Left colon (tissue), 2 donors: ENCODE data around the gene KCNE4. TPM values are rescaled to one million over a fixed set of nuclear protein-coding genes. Genes with fewer than 3 reads are reported as not detected.

Experiments used
- ATAC-seq: fragments of 200-7000 bp; cut with Tn5 transposase; one replicate; pipeline ENCODE4 v1.9.1; 2020; ENCODE audit warnings: mild to moderate bottlenecking, moderate library complexity
- DNase-seq, 2 donors: peaks; one replicate each; pipeline ENCODE4 v3.0.0-alpha.2; 2020
- intact Hi-C, 2 donors: fragments of 100-400 bp; cut with DNase I in 1 of 2; cut with micrococcal nuclease in 1 of 2; formaldehyde crosslinking; loops; one replicate each; pipeline versions ENCODE4 v1.11.2 to v1.14.0; 2022; cut with DNase I, micrococcal nuclease
- total RNA-seq, 2 donors: library from RNA; stranded (reverse); fragmentation: NEBNext Ultra II Directional; extraction: Animal tissue kit (Norgen Biotek cat#: 25700); gene quantifications; one replicate each; pipeline ENCODE4 v1.2.1, GENCODE V29; 2021
- donor health status: DM: no; HTN: no; CAD: no.
- donor health status: DM: yes; HTN: yes; CAD: no.

The KCNE4 gene
- total RNA-seq, 2 donors from 2014 or later, result 0.76 to 0.89 TPM

DNA sequence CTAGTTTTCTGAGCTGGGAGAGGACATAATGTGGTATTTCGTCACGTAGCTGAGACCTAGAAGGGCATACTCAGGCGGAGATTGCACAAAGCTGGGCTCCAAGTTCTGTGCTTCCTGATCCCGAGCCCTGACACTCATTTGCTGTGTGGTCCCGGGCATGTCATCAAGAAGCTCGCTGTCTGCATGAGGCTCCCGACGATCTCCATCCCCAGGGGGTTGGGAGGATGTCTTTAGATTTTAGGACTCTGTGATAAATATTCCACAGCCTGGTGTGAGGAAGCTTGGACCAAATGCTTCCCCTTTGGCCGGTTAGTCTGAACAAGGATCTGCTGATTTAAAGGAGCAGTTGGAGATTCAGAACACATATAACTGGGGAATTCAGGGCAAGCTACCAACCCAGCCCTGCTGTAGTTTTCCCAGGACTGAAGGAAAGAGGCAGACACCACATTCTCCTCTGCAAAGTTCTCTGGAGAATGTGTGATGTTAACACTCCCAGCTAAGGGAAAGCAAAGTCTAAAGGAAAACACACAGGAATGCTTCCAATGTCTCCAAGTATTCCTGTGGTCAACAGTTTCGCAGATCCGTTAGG, 2.3 kb downstream of the KCNE4 start:
- ATAC-seq (no peak), DNase-seq (peak; percentile 20 to 49)
- intact Hi-C loops, result no loop called here

DNA sequence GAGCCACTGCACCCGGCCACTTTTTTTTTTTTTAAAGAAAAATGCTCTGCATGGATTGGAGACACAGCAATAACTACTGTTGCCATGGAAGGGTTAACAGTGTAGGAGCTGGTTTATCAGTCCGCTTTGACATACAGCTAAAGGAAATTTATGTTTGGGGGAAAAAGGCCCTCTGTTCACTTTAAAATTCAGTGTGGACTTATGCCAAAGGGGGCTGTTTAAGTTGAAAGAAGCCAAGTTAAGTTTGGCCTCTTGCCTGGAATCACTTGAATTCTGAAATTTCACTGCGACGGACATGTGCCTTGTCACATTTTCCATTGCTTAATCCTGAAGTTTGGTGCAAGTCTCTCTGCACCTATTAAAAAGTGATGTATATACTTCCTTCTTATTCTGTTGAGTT, 3.1 kb downstream of the KCNE4 start:
- no peak for ATAC-seq
- DNase-seq, result no peak
- intact Hi-C loops, result no loop called here

DNA sequence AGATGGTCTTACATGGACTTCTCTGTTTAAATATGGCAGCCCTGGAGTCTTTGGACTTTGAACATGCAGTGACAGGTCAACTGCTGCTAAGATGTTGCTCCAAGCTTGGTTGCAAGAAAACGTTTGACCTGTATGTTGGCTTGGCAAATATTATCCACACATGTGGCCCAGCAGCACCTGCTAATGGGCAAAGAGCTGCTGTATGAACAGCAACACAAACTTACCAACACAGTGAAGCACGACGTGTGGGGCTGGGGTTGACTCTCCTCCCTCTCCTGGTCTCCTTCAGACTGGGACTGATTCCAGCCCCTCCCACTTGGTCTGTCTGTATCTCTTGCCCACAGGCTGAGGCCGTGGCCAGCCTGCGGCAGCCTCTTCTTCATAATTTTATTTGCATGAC, 3.8 kb downstream of the KCNE4 start:
- ATAC-seq (no peak), DNase-seq (peak in 1 of 2 donors; percentile 17)
- intact Hi-C loops, result no loop called here

DNA sequence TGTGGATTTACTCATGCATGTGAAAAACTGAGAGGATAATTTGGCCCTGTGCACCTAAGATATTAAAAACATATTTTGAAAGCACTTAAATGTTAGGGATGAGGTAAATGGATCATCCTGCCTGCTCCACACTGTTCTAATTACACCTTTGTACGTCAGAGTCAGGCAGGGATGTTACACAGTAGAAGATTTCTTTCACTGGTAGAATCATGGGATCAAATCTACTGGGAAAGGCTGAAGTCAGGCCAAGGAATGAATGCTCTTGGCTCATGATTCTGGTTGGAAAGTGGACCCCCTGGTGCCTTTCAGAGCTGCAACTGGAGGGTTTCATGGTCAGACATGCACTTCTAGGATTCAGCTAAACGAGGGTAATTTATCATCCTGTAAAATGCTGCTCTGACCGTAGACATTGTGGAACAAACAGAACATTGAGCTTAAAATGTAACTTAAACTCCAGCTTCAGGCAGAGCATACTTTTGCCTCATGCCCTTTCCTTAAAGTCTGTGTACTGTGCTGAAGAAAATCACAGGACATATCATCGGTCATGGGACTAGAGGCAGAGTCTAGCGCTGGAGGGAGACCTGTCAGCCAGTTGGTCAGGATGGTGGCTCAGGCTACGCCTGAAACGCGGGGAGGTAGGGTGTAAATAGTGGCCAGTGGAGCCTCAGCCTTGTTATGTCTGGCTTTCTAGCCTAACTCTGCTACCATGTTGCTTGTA, 4.9 kb downstream of the KCNE4 start:
- no peak for DNase-seq
- no peak for ATAC-seq
- intact Hi-C loops, result no loop called here

DNA sequence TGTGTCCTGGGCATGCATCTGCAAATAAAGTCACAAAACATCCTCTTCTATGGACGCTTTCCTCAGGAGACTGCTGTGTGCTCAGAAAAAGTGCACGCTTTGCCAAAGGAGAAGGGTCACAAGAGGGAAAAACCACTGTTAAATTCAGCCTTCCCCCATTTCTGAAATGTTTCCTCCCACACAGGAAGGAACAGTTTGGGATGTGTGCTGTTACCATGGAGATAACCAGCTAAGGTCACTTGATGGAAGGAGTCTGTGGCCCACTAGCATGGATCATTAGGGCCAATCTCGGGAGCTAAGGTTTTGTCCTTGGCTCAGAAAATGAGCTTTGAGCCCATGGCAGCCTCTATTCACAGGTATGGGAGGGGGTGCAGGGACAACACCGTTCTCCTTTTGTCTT, 5.6 kb downstream of the KCNE4 start:
- DNase-seq, result no peak
- intact Hi-C loops, result no loop called here

DNA sequence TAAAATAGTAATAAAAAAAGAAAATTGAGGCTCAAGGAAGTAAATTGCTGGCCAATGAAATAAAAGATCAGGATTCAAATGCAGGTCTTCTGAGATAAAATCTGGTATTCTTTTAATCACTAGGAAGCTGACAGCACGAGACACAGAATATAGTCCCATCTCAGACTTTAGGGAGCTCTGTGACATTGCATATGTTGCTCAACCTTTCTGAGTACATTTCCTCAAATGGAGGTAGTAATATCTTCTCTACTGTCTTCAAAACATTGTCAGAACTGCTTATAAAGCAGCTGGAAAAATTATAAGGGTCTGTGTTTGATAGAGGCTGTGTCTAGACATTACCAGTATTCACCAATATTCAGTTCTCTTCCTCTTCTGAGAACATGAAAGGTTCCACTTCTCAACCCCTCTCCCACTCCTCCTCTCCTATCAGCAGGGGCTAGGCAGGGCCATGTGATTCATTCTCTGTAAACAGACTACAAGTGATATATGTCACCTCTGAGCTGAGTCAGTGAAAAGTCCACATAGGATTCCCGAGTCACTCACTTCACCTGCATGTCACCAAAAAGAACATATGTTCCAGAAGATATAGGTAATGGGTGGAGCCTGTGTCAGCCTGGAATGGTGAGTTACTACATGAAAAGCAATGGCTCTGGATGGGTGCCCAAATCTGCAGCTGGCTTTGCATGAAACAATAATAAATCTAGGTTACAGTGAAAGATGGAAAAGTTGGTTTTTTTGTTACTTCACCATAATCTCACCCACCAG, 7.1 kb downstream of the KCNE4 start:
- ATAC-seq (peak; percentile 92), DNase-seq (peak; percentile 68 to 71)
- intact Hi-C loops, result no loop called here

More for the DNA sequence above, 5.6 kb downstream of the KCNE4 start:
- ATAC-seq, result no peak

DNA sequence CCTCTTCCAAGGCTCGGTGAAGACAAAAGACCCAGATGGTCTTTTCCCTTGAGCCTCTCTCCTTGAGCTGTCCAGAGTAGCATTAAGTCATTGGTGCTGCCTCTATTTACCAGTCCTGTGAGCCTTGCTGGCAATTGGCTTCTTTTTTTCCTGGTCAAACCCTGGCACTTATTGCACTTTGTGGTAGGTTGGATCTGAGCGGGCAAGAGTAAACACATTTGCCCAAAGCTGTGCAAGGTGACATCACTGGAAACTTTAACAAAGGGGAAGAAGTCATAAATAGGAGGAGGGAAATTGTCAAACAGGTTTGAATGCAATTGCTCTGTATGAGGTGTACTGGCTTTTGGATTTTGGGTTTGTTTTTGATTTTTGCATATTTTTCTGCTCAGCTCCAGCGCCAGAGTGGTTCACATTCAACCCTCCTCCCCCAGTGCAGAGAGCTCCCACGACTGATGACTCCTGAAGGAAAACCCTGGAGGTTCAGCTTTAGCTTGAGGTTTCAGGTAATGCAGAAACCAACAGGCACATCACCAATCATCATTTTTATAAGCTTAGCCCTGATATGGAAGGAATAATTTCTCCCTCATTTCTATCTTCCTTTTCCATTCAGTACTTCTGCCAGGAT, 8.3 kb downstream of the KCNE4 start:
- peak; percentile 63 for ATAC-seq
- intact Hi-C loops, result no loop called here

DNA sequence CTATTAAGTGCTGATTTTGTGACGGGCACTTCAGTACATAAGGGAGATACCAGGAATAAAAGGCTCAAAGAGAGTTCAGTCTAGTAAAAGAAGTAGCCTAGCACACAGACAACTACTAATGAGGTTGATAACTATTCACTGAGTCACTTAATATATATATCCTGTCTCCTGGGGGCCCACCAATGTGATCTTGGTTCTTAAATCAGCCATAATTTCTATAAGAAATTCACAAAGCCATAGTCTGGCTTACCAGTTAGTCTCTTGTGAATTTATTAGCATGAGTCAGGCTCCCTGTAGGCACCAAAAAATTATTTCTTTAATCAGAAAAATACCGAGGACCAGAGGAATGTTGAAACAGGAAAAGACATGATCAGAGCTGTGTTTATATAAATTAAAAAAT, 10.4 kb downstream of the KCNE4 start:
- no peak for ATAC-seq
- no peak for DNase-seq
- intact Hi-C loops, result no loop called here

More for the DNA sequence above, 8.3 kb downstream of the KCNE4 start:
- DNase-seq, result no peak

DNA sequence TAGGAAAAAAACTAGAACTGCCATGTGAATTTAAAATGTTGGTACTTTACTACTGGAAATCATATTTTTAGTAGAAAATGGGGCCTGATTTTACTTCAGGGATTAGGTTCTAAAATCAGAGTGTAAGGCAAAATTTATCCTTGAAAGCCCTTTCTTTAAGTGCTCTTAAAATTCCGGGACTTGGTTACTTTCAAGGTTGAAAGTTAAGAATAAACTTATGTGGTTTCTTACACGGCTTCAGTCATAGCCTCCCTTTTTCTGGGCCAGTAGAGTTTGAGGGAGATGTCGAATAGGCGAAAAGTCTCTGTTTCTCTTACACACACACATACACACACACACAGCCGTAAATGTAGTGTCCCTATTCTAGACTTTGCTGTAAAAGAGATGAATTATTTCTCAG, 13.1 kb downstream of the KCNE4 start:
- no peak for DNase-seq
- intact Hi-C loops, result no loop called here
- ATAC-seq, result no peak

DNA sequence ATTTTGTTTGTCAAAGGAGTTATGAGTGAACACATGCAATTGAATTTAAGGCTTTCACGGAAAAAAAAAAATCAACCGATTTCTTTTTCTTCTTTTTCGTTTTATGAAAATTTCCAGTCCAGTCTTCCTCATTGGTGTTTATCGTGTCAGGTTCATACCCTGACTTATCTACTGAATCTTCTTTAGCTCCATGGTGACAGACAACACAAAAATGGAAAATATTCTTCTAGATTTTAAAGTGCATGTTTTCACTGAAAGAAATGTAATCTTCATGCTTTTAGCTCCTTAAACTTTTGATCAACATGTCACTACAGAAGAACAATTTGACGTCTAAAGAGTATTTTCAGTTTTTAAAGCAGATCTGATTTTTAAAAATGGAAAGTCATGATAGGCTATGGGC, 14.7 kb downstream of the KCNE4 start:
- intact Hi-C loops, result no loop called here
- DNase-seq (no peak), ATAC-seq (no peak)

DNA sequence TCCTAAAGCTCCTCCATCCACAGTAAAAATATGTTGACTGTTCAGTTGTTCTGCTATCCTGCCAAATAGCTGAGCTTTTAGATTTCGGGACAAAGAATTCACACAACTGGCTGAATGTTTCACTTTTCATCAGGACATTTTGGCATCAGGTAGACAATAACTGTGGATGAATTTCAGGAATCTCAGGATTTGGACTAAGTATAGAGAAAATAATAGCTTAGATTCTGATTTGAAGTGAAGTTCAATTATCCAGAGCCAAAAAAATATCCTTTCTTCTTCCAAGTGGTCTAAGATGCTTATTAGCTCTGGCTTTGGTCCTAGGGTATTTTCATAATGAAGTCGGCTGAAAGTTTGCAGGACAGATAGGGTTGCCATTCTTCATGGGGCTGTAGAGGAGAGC, 16.1 kb downstream of the KCNE4 start:
- ATAC-seq (no peak), DNase-seq (no peak)
- intact Hi-C loops, result no loop called here

DNA sequence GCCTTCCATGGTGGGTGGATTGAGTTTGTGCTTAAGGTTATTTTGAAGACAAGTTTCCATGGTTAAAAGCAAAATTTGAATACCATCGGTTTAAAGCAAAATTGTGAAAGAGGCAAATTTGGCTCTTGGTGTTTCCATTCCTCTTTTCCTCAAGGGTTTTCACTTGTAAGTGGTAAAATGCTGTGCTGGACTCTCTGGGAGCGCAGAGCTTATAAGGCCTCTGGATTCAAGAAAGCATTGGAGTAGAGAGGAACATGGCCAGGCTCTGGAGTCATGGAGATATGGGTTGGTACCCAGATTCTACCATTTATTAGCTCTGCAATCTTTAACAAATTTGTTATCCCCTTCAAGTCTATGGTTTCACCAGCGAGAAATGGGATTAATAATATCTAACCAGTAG, 17.5 kb downstream of the KCNE4 start:
- no peak for DNase-seq
- intact Hi-C loops, result no loop called here
- ATAC-seq, result no peak

DNA sequence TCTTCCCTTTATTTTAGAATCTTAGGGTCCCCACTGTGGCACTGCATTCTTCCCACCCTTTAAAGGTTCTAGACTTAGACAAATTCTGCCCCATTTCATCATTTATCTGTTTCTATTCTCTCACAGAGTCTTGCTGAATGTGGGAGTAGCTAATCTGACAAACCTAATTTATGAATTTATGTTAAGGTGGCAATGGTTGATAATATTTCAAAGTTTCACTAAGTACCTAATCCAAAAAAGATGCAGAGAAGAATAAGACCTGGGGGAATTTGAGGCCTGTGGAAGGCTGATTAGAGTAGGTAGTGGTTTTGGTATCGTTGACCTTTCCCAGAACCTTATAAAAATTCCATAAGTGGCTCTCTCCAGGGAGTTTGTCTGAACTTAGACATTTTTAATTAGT, 18.0 kb downstream of the KCNE4 start:
- no peak for ATAC-seq
- no peak for DNase-seq
- intact Hi-C loops, result no loop called here

DNA sequence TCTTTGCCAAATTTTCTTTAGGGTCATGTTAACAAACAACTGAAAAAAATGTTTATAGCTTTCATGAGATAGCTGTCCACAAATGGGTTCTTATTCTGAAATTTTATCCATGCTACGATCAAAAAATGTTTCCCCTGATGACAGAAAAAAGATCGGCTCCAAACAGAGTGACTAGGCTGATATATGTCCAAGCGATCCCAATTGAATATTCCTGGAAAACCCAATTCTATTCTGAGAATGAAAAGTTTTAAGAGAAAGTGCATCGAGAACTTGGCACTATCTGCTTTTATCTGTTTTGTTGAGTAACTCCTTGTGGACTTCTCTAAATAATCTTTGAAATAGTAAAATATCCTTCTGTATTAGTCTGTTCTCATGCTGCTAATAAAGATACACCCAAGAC, 19.1 kb downstream of the KCNE4 start:
- ATAC-seq, result no peak
- intact Hi-C loops, result no loop called here
- no peak for DNase-seq

DNA sequence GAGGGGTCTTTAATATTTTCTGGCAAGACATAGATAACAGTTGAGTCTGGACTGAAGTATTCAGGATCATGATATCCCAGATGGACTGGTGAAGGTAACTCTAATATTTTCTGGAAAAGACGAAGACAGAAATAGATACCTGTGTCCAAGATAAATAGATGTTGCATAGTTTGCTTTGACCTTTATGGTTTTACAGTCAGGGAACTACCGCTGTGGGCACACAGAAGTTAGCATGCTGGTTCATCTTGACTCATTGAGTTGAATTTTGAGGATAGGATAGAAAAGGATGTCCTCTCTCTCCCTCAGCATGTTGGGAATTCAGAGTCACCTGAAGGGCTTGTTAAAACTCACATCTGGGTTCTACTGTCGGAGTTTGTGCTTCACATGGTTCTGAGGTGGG, 20.8 kb downstream of the KCNE4 start:
- DNase-seq (no peak), ATAC-seq (no peak)
- intact Hi-C loops, result no loop called here

DNA sequence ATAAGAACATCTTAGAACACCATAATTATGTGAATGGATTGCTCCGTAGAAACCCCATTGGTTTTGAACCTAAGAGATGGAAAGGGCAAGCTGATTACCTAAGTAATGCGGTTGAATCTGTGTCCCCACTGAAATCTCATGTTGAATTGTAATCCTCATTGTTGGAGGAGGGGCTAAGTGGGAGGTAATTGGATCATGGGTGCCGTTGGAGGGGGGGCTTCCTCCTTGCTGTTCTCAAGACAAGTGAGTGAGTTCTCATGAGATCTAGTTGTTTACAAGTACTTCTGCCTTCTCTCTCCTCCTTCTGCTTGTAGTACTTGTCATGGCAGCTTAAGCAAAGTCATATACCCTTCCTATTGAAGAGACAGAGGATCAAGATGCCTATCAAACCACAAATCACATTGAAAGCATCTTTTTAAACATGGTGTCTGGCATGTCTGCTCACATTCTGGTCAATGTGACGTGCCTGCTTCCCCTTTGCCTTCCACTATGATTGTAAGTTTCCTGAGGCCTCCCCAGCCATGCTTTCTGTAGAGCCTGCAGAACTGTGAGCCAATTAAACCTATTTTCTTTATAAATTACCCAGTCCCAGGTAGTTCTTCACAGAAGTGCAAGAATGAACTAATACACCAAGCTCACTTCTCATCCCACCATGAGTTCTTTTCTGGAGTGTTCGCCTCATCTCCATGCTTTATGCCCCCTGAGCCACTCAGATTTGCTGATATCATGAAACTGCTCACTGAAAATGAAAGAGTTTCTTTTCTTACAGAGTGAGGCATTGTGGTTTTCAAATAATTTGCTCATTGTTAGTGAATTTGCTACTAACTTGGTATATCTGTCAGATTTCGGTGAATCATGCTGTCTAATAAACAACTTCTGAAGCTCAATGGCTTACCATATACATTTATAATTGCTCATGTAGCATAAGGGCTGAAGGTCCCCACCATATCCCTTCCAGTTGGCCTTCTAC, 23.6 kb downstream of the KCNE4 start:
- DNase-seq (no peak), ATAC-seq (no peak)
- intact Hi-C loops, result no loop called here

DNA sequence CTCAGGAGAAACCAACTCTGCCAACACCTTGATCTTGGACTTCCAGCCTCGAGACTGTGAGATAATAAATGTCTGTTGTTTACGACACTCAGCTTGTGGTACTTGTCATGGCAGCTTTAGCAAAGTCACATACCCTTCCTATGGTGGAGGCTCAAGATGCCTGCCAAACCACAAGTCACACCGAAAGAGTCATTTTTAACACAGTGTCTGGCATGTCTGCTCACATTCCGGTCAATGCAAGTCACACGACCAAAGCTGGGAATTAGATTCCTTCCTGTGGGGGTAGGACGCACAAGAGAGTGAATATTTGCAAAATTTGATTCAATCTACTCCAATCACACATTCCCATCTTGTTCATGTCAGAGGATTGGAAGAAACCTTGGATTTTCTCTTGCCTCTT, 24.6 kb downstream of the KCNE4 start:
- no peak for DNase-seq
- no peak for ATAC-seq
- intact Hi-C loops, result no loop called here

DNA sequence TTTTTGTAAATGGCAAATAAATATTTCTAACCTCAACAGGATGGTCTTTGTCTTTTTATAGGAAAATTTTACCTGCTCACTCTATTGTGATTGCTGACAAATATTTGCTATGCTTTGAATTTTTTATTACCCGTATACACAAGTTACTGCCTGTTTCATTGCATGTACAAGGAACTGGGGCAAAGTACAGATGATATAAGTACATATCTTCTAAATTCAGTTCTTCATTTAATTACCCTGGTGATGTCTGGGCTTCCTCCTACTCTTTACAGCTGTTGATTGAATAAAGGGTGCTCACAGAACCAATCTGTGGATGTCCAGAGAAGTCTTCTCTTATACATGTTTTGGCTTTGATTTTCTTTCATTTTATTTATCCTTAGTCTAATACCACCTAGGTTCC, 26.5 kb downstream of the KCNE4 start:
- ATAC-seq (peak; percentile 98), DNase-seq (no peak)
- intact Hi-C loops, result no loop called here

DNA sequence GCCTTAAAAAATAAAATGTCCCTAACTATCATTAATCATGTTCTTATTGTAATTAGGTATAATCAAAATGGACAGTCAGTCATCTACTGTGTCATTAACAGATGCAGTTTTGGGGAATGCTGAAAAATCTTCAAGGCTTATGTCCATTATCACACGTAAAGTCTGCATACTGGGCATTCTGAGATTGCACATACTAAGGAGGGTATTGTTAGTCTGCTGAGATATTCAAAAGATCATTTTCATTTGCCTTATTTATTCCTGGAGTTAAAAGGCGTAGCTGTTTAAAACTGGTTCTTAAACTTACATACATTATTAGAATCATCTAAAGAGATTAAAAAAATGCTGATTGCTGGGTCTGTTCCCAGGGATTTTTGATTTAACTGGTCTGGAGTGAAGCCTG, 27.4 kb downstream of the KCNE4 start:
- DNase-seq, result no peak
- intact Hi-C loops, result no loop called here
- ATAC-seq, result no peak
